ENCODE results near the gene EME2.

The EME2 gene

GRCh38 chr16:1766701-1767100 lies 5.9 kb upstream of the EME2 start:
- no peak for DNase-seq (ENCODE audit: low read depth in 1 of 2, low spot score in 1 of 2)

- no peak for DNase-seq (ENCODE audit: low read depth in 1 of 2, low spot score in 1 of 2)
Observed at GRCh38 chr16:1767116-1767994, 5.3 kb upstream of the EME2 start.

GRCh38 chr16:1768061-1768766 lies 4.4 kb upstream of the EME2 start:
- DNase-seq (ENCODE audit: low read depth in 1 of 2, low spot score in 1 of 2), result no peak

GRCh38 chr16:1768767-1769401 lies 3.7 kb upstream of the EME2 start:
- no peak for DNase-seq (ENCODE audit: low read depth in 1 of 2, low spot score in 1 of 2)

GRCh38 chr16:1769402-1770300 lies 3.0 kb upstream of the EME2 start:
- no peak for DNase-seq (ENCODE audit: low read depth in 1 of 2, low spot score in 1 of 2)

- no peak for DNase-seq (ENCODE audit: low read depth in 1 of 2, low spot score in 1 of 2)
Observed at GRCh38 chr16:1770328-1771187, 2.1 kb upstream of the EME2 start.

- peak; percentile 62 to 70 for DNase-seq (ENCODE audit: low read depth in 1 of 2, low spot score in 1 of 2)
Observed at GRCh38 chr16:1771188-1771863, 1.3 kb upstream of the EME2 start, which contains the start of gene NME3. TSS of gene NME3 (minus strand) at chr16:1771543. CDS start at chr16:1771534, 9 bp downstream.

GRCh38 chr16:1771864-1772361 lies 697 bp upstream of the EME2 start:
- no peak for DNase-seq (ENCODE audit: low read depth in 1 of 2, low spot score in 1 of 2)

GRCh38 chr16:1772908-1773702 lies 495 bp downstream of the EME2 start, which contains the start of gene MRPS34:
TSS of gene MRPS34 (minus strand) at chr16:1773134. CDS start at chr16:1773119, 15 bp downstream.
- DNase-seq (ENCODE audit: low read depth in 1 of 2, low spot score in 1 of 2), result peak; percentile 74 to 78

- DNase-seq (ENCODE audit: low read depth in 1 of 2, low spot score in 1 of 2), result no peak
Observed at GRCh38 chr16:1773703-1774447, 1.3 kb downstream of the EME2 start.

GRCh38 chr16:1774448-1774780 lies 1.8 kb downstream of the EME2 start:
- DNase-seq (ENCODE audit: low read depth in 1 of 2, low spot score in 1 of 2), result no peak

GRCh38 chr16:1775006-1775845 lies 2.6 kb downstream of the EME2 start:
- DNase-seq (ENCODE audit: low read depth in 1 of 2, low spot score in 1 of 2), result no peak

GRCh38 chr16:1775846-1776671 lies 3.4 kb downstream of the EME2 start:
- DNase-seq (ENCODE audit: low read depth in 1 of 2, low spot score in 1 of 2), result no peak

GRCh38 chr16:1776672-1776955 lies 4.0 kb downstream of the EME2 start:
- DNase-seq (ENCODE audit: low read depth in 1 of 2, low spot score in 1 of 2), result no peak

- DNase-seq (ENCODE audit: low read depth in 1 of 2, low spot score in 1 of 2), result no peak
Observed at GRCh38 chr16:1776991-1777374, 4.4 kb downstream of the EME2 start.
